Fibroblast of pulmonary artery (primary cell): ENCODE results near the gene LAMA3.

Experiments
- DNase-seq: peaks from one replicate; pipeline ENCODE4 v3.0.0-alpha.2; 2010; ENCODE audit warnings: low read depth
- H3K4me3 ChIP-seq: replicated peaks from 2 replicates; pipeline ENCODE4 v1.5.1; 2011; ENCODE audit warnings: low read depth, mild to moderate bottlenecking, control low read depth, low read length, moderate library complexity
- CTCF ChIP-seq: IDR thresholded peaks from 2 replicates; pipeline ENCODE4 v1.5.1; 2011; ENCODE audit warnings: mild to moderate bottlenecking, control low read depth, low read length, inconsistent platforms; ENCODE audit errors: missing control alignments

Gene LAMA3

DNA sequence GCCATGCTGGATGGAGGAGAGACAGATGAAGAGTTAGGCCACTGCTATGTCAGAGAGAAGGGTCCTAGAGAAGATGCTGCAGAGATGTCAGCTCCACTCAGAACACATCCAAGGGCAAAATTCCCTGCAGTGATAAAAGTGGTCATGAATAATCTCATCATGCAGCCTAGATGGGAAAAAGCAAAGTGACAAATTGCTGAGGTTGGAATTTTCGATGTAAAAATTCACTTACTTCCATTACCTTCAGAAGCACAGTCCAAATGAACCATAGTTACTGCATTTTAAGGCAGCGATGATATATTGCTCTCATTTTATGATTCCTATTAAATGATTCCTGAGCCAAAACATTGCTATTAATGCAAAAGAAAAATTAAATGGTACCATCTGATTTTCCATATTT, 43.0 kb upstream of the LAMA3 start:
- no peak for DNase-seq
- no peak for TF ChIP-seq CTCF
- no peak overlapping the region for H3K4me3 ChIP-seq

DNA sequence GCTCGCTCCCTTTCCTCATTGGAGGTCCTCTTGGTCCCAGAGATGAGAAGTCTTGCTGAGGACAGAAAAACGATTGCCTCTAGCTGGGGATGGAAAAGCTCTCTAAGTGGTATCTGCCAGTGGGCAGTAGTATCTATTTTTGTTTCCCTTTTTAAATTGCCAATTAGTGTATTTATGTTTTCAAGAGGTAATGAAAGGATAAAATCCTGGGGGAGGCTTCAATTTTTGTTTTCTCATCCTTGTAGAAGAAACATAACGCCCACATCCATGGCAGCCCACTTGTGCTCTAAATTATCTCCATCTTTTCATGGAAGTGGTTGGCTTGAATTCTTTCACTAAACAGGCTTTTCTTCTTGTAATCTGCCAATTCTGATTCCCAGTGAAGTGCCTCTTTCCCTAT, 40.8 kb upstream of the LAMA3 start:
- no peak overlapping the region for H3K4me3 ChIP-seq
- TF ChIP-seq CTCF = no peak
- no peak for DNase-seq

DNA sequence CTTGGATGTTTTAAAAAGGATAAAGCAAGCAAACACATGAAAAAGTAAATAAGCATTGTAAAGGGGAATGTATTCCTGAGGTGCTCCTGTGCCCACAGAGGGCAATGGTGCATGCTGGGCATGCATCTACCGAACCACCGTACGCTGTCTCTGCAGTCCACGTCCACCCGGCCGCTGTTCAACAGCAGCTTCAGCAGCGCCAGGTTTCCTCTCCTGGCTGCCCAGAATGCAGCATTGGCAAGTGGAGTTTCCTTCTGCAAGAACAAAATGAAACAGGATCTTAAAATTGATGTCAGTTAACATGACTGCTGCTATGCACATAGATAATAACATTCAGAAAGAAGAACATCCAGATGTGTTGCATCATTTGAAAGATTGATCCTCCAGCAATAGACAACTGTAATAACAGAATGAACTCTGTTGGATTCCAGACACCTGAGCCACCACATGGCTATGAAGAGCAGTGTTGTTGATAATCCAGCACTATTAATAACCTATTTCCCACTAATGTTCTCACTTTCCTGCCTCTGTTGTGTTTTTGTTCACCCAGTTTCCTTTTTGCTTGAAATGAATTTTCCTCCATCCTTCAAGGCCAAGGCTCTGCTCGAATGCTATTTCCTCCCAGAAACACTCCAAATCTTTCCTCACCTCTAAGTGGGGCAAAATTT, 40.2 kb upstream of the LAMA3 start:
- DNase-seq = no peak
- H3K4me3 ChIP-seq = no peak overlapping the region
- no peak for TF ChIP-seq CTCF

GRCh38 chr18:23650968-23651927, 38.0 kb upstream of the LAMA3 start:
- TF ChIP-seq CTCF = no peak
- DNase-seq = peak; percentile 85
- no peak overlapping the region for H3K4me3 ChIP-seq

- DNase-seq = no peak
- TF ChIP-seq CTCF = no peak
- H3K4me3 ChIP-seq = no peak overlapping the region
Measured at GRCh38 chr18:23652232-23652631, 37.0 kb upstream of the LAMA3 start.

GRCh38 chr18:23658285-23658684, 31.0 kb upstream of the LAMA3 start:
- peak; percentile 18 for DNase-seq
- no peak overlapping the region for H3K4me3 ChIP-seq
- no peak for TF ChIP-seq CTCF
